NCI-H1694 (cell line): ENCODE measurements around the gene SHC3.

ENCODE experiments used
- DNase-seq: peaks from one replicate; lab custom pipeline; 2025; lab: John Stamatoyannopoulos, UW

The SHC3 gene

GRCh38 chr9:89000973-89001916 lies 177.4 kb downstream of the SHC3 start:
- DNase-seq: peak; percentile 80

GRCh38 chr9:89000371-89000781 lies 178.2 kb downstream of the SHC3 start:
- DNase-seq: no peak

DNA sequence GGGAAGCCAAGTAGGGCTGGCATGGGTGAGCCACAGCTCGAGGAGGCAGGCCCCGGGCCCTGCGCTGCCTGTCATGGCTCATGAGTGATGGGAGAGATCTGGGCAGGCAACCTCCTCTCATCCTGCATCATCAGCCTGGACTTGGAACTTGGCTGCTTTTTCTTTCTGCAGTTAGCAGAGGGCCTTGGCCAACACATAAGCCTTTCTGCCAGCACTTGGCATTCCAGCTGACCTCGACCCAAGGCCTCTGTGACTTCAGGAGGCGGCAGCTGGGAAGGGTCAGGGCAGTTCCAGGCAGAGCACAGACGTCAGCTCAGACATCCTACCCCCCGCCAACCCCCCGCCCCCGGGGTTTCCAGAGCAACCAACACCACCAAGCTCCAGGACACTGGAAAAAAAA lies 179.7 kb downstream of the SHC3 start:
- no peak for DNase-seq

- no peak for DNase-seq
Measured at GRCh38 chr9:88998503-88998902, 180.1 kb downstream of the SHC3 start.

DNA sequence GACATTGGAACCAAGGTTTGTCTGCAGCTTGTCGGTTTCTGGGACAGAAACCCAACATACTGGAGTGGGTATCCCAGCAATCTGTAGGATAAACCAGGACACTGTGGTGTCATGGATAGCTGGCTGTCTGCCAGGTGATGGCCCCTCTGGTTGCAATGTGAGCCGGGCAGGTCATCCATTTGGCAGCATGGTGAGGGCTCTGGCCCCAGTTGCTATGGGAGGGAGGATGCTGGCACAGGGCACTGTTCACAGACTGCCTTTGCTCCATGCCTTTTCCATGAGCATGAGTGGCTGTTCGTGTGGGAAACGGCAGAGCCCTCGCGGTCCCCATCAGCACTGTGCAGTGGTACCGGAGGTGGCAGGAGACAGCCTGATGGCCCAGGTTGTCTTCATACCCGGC lies 181.0 kb downstream of the SHC3 start:
- DNase-seq: no peak

DNA sequence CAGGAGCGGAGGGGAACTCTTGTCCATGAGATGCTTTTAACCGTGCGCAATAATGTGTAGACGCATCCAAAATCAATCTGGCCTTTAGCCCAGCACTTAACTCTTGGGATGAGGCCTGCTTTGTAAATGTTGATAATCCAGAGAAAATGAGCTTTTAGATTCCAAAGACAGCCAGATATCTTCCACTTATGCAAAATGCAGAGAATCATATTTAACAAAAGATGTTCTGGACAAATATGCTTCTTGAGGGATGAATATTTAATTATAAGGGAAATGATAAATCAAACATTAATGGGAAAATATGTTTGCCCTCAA lies 181.7 kb downstream of the SHC3 start:
- no peak for DNase-seq

GRCh38 chr9:88996046-88996920 lies 182.3 kb downstream of the SHC3 start:
- DNase-seq: no peak

GRCh38 chr9:88995627-88996026 lies 183.0 kb downstream of the SHC3 start:
- peak; percentile 19 for DNase-seq

GRCh38 chr9:88995200-88995577 lies 183.4 kb downstream of the SHC3 start:
- no peak for DNase-seq

DNA sequence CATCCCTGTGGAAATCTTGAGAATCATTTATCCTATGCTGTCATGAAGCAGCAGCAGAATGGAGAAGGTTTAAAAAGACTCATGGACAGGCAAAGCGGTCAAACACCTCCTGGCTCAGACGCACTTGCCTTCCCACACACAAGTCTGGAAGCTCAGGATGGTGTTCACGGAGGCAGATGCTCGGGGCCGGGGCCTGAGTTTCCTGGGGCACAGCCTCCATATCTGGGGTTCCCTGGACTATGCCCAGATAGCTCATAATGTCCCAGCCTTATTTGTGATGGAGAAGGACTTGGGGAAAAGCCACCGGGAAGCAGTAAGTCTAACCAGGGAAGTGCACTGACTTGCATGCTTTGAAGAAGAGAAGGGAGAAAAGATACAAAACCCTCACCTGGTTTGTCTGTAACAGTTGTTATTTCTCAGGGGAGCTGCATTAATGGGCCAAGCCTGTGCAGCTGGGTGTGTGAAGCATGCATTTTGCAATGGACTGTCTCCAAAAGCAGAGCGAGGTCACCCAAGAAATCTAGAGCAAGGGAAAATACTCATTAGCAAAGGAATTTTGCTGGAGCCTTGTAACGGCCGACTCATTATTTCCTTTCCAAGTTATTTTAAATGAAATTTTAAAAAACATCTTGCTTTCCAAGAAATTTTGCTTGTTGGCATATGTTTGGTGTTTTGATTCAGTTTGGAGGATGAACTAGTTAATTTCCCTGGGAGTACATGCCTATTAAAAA lies 184.0 kb downstream of the SHC3 start:
- no peak for DNase-seq

- DNase-seq: no peak
Measured at GRCh38 chr9:88993871-88994460, 184.7 kb downstream of the SHC3 start.

- DNase-seq: no peak
Measured at GRCh38 chr9:88993327-88993726, 185.3 kb downstream of the SHC3 start.

DNA sequence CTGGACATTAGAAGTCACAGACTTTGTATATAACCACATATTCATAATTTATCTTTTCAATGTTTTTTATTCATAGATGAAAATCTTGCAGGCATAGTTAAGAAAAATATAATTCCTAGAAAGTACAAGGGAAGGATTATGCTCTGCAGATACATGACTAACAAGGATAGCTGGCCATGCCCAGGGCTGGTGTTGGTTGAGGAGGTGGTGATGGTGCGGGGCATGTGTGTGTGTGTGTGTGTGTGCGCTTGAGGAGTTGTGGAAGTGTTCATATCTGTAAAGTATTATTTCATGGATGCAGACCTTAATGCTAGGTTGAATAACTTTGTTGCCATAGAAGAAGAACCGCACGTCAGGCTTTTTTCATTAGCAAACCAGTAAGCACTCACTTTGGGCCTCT lies 186.1 kb downstream of the SHC3 start:
- no peak for DNase-seq

GRCh38 chr9:88991066-88992034 lies 187.3 kb downstream of the SHC3 start, which contains the start of gene S1PR3:
S1PR3 (plus strand) TSS chr9:88991468; CDS start chr9:89001201, 9,733 bp downstream.
- no peak for DNase-seq

DNA sequence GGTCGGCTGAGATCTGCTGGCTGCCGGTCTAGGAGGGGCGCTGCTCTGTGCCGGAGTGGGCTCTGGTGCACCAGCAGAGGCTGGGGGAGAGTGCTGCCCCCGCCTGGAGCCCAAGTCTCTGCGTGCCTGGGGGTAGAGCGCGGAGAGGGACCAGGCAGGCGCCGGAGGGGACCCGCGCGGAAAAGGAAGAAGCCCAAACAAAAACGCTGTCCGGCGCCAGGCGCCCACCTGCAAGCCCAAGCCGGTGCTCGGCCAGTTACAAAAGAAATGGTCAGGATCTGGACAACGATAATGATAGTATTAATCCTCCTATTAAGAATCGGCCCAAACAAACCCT lies 187.9 kb downstream of the SHC3 start:
- no peak for DNase-seq

- DNase-seq: no peak
Measured at GRCh38 chr9:88990041-88990728, 188.4 kb downstream of the SHC3 start.

GRCh38 chr9:88988796-88989641 lies 189.6 kb downstream of the SHC3 start:
- no peak for DNase-seq

- no peak for DNase-seq
Measured at GRCh38 chr9:88987661-88988060, 191.0 kb downstream of the SHC3 start.

DNA sequence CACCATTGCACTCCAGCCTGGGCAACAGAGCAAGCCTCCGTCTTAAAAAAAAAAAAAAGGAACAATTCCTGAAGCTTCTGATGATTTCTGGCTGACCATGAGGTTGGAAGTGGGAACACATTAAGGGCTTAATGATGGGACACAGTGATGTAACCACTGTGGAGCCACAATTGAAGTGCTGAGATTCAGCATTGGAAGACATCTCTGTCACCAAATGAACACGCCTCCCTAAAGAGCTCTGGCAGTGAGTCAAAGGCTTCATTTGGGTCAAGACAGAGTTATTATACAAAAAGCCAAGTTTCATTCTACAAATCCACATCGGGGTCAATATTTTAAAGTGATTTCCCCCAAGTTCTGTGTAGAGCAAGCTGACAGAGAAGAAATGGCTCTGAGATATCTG lies 191.8 kb downstream of the SHC3 start:
- no peak for DNase-seq
